HG02678 (cell line): Measurements from ENCODE around the gene SV2B.

Source experiments
- ATAC-seq: cut with Tn5 transposase; IDR thresholded peaks from one replicate; pipeline ENCODE4 v1.9.1; 2021; ENCODE audit warnings: mild to moderate bottlenecking, moderate library complexity; ENCODE audit not compliant: unreplicated experiment

Gene SV2B

DNA sequence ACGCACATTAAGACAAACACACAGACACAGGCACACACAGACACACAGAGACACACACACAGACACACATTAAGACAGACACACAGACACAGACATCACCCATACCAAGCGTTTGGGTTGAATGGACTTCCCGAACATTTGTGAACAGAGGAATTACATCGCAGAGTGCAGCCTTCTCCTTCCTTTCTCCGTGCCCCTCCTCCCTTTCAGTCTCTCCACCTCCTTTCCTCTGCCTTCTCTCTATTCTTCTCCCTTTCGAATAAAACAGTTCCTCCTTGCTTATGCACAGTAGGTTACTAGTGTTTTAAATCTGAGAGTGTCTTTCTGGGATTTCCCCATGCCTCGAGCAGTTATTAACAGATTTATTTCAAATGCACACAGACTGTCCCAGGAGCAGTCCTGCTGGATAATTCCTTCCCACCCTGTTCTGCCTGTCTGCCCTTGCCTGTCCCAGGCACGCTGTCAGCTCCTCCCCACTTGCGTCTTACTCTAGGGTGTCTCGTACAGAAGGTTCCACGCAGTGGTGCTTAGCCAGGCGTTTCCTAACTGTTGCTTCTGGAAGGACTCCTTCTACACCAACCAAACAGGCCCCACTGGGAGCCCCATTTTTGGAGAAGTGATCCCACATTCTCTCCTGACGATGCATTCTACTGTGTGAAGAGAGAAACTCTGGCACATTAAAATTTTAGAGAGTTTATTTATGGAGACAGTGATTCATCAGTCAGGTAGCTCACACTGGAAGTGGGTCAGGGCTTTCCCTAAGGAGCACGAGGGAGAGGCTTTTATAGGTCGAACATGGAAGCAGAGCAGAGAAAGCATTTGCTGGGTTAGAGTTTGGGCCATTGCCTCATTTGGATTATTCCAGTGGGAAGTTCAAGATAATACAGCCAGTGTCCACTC lies 163.8 kb downstream of the SV2B start:
- no peak for ATAC-seq

DNA sequence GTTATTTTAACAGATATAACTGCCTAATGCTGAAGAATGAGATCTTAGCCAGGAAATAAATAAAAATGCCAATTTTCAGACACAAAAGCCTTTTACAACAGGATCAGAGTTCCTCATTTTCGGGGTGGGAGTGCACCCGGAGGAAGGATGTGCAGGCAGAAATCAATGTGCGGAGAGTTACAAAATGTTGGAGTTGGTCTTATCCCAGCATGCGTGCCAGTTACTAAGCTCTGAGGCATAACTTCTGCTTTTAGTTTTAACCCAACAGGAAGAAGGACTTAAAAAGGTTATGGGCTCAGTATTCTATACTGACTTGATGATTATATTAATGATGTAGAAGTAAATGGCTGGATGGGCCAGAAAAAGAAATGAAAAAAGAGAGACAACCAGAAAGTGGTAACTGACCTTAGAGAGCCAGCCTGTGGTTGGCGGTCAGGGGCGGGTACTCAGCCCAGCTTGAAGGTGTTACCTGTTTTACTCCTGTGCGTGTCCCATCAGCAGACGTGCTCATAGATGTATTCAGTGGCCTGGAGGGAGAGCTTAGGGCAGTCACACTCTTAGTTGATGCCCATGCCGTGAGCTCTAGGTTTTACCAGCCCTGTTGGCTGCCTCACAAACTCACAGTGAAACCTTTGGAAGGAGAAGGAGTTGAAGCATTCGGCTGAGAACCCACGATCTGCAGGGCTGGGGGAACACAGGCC lies 164.7 kb downstream of the SV2B start:
- no peak for ATAC-seq

DNA sequence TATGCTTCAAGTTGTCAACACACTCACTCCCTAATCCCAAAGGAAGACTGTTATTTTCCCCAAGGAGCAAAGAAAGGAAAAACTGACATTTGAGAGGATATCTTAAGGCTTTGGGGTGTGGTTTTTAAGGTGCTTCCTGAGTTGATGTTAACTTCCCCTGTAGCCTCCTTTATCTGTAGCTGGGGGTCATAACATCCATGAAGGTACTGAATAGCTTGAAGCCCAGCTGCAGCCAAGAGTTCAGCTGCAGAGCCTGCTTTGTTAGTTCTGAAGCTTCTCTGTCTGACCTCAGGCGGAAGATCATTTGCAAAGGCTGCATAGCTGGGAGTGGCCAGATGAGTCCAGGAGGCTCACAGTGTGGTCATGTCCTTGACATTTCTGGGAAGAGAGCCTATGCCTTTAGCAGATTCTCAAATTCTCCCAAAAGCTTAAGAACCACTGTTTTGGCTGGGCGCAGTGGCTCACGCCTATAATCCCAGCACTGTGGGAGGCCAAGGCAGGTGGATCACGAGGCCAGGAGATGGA lies 165.4 kb downstream of the SV2B start:
- no peak for ATAC-seq

DNA sequence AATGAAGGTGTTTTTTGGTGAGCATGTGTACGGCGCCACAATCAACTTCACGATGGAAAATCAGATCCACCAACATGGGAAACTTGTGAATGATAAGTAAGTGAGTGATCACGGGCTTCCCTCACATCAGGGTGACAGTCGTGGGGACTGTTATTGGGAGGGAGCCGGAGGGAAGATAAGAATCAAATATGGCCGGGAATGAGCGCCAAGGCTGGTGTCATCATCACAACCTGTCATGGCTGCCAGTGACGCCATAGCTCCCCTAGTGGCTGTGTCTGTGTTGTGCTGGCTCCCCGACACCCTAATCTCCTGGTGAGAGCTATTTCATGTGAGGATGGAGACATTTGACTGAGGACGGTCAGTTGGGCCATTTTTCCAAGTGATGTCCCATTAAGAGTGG lies 168.5 kb downstream of the SV2B start:
- no peak for ATAC-seq

DNA sequence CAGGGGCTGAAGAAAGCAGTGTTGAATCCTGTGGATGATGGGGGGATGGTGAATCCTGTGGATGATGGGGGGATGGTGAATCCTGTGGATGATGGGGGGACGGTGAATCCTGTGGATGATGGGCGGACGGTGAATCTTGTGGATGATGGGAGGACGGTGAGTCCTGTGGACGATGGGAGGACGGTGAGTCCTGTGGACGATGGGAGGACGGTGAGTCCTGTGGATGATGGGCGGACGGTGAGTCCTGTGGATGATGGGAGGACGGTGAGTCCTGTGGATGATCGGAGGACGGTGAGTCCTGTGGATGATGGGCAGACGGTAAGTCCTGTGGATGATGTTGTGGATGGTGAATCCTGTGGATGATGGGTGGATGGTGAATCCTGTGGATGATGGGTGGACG lies 170.7 kb downstream of the SV2B start:
- no peak for ATAC-seq

DNA sequence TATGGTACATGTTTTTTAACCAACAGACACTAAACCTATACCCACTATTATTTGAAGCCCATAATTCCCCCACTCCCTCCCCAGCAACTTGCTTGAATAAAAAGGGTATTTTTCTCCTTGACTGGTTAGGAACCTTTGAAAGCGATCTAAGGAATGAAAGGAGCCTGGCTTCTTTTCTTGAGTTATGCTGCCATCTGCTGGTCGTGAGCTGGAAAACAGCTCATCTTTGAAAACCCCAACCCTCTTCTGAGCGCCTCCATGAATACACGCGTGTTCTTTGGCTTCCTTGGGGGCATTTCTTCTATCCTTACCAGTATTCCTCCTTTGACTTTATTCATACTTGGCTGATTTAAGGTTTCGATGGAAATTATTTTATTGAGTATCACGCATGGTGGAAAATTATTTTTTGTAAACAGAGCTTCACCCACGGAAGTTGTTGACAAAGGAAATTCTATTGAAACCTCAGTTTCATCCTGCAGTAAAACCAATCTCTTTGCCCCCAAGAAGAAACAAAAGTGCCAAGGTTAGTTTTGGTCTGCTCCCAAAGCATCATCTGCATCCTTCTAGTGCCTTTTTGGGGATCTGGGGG lies 171.6 kb downstream of the SV2B start:
- peak; percentile 72 for ATAC-seq

DNA sequence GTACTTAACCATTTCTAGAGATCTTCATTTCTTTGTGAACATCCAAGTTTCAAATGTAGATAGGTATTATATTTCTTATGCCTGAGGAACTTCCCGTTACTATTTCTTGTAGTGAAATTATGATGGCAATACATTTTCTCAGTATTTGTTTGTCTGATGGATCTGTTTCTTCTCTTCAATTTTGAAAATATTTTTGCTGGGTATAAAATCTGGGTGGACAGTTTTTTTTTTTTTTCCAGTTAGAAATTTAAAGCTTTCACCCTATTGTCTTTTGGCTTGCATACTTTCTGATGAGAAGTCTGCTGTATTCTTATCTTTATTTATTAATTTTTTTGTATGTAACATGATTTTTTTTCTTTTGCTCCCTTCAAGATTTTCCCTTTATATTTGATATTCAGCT lies 175.8 kb downstream of the SV2B start:
- no peak for ATAC-seq

DNA sequence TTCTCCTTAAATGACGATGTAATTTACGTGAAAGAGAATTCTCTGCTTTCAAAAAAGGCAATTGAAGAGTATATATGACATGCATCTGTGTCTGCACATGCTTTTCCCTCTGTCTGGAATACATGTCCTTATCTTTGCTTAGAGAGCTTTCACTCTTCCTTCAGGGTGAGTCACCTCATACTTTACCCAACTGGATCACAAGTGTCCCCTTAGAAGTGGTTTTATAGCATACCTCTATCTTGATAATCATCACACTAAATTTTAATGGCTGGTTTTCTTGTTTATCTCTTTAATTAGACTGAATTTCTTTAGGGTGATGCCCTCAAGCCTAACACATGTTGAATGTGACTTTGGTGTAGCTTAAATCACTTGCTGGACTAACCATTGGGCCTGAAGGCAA lies 178.9 kb downstream of the SV2B start:
- ATAC-seq = no peak

DNA sequence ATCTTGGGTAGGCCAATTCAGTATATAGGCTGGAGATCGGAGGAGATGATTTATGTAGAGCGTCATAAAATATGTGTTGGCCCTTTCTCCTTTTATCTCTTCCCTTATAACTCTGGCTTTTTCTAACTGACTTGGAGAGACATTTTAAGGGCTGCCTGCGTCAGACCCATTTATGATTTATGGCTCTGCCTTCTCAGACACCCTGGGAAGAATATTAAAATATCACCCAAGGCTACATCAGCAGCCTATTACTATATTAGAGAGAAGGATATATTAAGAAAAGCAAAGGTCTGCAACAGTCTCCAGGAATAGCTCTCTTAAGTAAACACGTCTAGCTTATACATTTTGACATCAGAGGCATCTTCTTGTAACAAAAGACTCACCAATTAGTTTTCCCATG lies 179.4 kb downstream of the SV2B start:
- ATAC-seq = no peak

DNA sequence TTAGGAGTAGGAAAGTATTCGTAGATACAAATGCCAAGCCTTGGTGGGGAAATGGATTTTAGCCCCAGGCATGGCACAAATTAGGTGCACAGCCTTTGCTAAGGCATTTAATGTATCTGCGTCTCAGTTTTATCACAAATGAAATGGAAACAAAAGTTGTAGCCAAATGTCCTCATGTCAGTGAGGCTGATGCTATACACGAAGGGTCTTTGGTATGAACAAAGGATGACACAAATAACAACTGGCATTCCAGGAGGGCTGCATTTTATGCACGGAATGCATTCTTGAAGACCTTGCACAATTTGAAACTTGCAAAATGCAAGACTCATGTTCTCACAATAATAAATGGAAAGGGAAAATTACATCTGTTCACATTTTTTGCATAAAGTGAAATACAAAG lies 181.9 kb downstream of the SV2B start:
- no peak for ATAC-seq

DNA sequence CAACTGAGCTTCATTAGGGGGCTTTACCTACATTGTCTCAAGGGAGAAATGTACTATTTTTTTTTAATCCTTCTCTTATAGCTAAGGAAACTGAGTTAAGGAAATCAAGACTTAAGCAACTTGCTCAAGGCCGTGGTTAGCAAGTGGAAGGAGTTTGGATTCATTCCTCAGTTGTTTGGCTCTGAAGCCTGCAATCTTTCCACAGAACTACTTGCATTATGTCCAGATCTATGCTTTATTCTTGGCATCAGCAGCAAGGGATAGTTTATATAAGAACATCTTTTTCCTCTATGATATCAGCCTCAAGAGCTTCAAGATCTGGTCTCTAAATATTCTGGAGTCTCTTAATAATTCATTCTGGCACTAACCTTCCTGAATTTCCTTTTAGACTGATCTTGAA lies 182.4 kb downstream of the SV2B start:
- no peak for ATAC-seq

DNA sequence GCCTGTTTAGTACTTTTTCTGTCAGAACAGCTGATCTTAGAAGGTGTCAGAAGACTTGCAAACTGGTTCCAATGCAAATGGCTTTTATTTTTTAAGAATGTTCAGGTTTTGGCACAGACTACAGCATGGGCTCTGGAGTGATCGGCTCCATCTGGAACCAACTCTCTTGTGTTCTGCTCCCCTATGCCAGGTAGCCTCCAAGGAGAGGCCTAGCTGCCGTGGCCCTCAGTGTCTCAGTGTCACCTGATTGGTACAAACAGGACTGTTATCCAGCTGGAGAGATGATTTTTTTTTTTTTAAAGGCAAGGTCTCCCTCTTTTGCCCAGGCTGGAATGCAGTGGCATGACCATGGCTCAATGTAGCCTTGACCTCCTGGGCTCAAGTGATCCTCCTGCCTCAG lies 183.1 kb downstream of the SV2B start:
- no peak for ATAC-seq

DNA sequence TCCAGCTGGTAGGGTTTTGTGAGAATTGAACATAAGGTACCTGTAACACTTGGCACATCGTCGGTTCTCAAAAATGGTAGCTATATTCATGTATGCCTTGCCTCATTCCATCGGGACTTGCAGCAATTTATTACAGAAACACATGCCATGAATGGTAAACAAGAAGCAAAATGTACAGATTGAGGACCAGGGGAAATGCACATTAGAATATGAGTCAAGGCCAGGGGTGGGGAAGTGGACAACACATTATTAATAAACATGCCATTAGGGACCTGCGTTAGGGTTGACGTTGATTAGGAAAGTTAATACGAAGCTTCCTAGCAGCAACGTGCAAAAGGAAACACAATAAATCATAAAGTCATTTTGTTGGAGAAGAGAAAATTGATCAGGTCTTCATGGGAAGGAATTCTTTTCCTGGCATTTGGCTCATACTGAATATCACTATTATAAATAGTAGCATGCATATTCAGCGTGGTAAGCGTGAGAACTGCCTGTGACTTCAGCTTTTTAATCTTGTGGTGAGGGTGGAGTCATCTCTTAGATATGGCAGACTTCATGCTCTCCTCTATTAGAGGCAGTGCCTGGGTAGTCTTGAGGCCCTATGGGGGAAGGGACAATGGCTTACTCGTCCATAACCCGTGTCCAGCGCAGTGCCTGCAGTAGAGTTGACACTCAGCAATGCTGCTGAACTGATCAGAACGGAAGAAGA lies 184.9 kb downstream of the SV2B start:
- no peak for ATAC-seq

DNA sequence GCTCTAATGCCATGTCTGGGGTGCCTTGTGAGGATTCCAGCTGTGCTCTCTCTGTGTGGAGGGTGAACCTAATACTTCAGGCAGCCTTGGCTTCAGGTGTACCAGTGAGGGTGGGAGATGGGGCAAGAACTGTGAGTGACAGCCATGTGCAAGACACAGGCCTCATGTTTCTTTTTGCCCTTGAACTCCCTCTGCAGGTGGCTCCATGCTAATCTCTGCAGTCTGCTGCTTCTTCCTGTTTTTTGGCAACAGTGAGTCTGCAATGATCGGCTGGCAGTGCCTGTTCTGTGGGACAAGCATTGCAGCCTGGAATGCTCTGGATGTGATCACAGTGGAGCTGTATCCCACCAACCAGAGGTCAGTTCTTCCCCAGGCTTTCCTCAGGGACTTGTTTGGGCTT lies 189.3 kb downstream of the SV2B start:
- ATAC-seq = no peak

DNA sequence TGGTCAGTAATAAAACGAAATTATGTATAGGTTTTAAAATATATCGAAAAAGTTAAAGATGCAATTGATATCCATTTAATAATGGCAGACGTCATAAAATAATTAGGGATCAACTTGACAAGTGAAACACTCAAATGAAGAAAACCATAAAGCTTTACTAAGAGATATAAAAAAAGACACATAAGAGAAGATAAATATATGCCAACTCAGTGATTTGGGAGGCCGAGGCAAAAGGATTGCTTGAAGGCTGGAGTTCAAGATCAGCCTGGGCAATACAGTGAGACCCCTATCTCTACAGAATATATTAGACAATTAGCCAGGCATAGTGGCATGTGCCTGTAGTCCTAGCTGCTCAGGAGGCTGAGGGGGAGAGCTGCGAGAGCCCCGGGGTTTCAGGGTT lies 190.5 kb downstream of the SV2B start:
- ATAC-seq = no peak

DNA sequence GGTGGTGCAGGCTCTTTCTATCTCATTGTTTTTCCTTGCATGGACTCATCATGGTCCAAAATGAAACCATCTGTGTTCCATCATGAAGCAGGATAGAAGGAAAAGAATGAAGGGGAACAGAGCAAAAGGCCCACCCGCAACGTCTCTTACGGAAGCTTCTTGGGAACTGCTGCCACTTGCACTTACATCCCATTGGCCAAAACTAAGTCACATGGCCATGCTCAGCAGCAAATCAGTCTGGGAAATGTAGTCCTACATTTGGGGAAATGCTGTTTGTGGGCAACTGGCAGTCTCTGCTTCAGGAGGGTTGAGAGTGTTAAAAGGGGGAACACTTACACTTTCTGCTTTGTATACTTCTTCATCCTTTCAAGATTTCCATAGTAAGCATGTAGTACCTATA lies 191.6 kb downstream of the SV2B start:
- ATAC-seq = no peak

DNA sequence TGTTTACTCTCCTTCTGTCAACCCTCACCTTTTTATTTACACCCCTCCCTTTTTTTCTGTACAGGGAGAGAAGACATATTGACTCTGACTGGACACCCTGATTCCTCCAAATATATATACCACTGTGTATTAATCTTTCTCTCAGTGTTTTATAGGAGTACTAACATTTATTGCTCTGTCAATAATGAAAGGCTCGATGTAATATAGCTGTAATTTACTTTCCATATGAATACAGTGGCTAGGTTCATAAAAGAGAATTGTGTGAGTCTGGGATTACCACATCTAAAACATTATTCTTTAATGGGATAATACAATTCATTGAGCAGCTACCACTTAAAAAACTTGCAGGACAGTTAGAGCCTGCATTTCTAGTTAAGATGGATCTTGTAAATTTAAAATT lies 194.3 kb downstream of the SV2B start:
- no peak for ATAC-seq

DNA sequence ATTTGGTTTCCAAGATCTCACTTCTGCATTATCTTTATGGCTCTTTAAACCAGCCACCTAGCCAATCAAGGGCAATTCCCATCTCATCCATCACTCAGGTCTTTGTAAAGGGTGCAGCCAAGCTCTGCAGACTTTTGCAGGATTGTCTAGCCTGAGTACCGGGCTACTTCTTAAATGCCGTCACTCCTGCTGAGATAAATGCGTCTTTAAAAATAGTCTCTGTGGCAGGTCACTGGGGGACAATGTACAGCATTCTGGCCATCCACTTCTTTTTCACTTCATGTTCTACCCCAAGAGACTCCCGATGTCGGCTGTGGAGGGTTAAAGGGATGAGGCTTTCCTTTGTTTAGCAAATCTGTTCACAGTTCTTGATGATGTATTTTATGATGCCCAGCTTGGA lies 194.7 kb downstream of the SV2B start:
- ATAC-seq = no peak

DNA sequence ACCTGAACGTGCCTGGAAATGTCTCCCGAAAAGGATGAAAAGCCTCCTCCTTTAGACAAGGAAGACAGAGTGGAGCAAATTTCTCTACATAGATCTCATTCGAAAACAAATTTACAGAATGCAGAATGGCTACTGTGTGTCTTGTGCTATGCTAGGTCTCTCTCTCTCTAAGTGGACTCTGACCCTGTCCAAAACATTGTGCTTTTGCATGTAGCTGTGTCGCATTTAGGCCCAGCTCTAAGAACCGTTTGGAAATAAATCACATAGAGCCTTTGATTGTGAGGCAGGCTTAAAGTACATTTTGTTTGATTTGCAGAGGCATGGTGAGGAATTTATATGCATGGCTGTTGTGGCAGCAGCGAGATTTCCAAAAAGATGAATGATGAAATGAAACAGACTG lies 198.0 kb downstream of the SV2B start:
- ATAC-seq = no peak

DNA sequence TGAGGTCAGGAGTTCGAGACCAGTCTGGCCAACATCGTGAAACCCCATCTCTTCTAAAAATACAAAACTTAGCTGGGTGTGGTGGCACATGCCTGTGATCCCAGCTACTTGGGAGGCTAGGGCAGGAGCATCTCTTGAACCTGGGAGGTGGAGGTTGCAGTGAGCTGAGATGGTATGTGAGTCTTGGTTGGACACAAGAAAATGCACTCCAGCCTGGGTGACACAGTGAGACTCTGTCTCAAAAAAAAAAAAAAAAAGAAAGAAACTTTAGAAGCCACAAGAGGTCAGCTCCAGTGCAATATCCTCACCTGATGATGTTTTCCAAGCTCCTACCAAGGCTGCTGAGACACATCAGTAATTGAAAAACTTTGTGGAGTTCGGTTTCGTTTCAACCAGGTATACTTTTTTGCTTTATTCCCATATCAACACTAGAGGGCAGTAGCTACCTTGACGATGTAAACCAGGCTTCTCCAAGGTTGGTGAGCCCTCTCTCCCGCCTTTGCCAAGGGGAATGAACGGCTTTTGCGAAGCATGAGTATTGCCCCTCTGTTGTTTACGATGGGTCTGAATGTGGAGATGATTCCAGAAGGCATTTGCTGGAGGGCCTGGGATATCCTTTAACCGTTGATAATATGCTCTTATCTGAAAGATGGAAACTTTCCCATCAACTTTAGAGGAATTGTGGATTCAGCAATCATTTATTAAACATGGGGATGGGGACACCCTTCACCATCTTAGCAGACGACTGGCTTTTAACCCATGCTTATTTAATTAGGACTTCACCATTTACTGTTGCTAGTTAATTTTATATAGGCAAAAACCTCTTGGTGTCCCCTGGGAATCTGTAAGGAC lies 202.8 kb downstream of the SV2B start:
- no peak for ATAC-seq
